KMS-11 (cell line): ENCODE results near the gene TAS2R30.

Experiments
- H2AFZ ChIP-seq: fragments of 200-600 bp; sonication (generic); 2 replicates; pipeline ENCODE4 v1.6.1; 2016; ENCODE audit warnings: antibody characterized with exemption, mixed run types, low read depth
- H3K27ac ChIP-seq: fragments of 200-600 bp; sonication (generic); 2 replicates; pipeline ENCODE4 v1.6.1; 2016; ENCODE audit warnings: mild to moderate bottlenecking, mixed run types
- H3K27me3 ChIP-seq: fragments of 200-600 bp; sonication (generic); 2 replicates; pipeline ENCODE4 v1.6.1; 2017; ENCODE audit warnings: mild to moderate bottlenecking, low read depth, mixed run types, moderate library complexity; ENCODE audit not compliant: insufficient read depth
- H3K36me3 ChIP-seq: fragments of 200-600 bp; sonication (generic); 2 replicates; pipeline ENCODE4 v1.6.1; 2017; ENCODE audit warnings: mild to moderate bottlenecking, mixed run types; ENCODE audit not compliant: insufficient read depth
- H3K4me1 ChIP-seq: fragments of 200-600 bp; sonication (generic); 2 replicates; pipeline ENCODE4 v1.6.1; 2016; ENCODE audit warnings: mild to moderate bottlenecking, low read depth, mixed run types; ENCODE audit not compliant: poor library complexity, severe bottlenecking
- H3K4me2 ChIP-seq: fragments of 200-600 bp; sonication (generic); 2 replicates; pipeline ENCODE4 v1.7.0; 2016; ENCODE audit warnings: mild to moderate bottlenecking, mixed run types
- H3K4me3 ChIP-seq: fragments of 200-600 bp; sonication (generic); IDR thresholded peaks from 2 replicates; pipeline ENCODE4 v1.6.1; 2017; ENCODE audit warnings: low read depth, low read length, mixed read lengths; ENCODE audit not compliant: insufficient read depth
- H3K79me2 ChIP-seq: fragments of 200-600 bp; sonication (generic); 2 replicates; pipeline ENCODE4 v1.6.1; 2016; ENCODE audit warnings: low read depth, mixed run types; ENCODE audit not compliant: insufficient read depth
- H3K9ac ChIP-seq: fragments of 200-600 bp; sonication (generic); 2 replicates; pipeline ENCODE4 v1.6.1; 2016; ENCODE audit warnings: mild to moderate bottlenecking, mixed run types
- H4K20me1 ChIP-seq: fragments of 200-600 bp; sonication (generic); 2 replicates; pipeline ENCODE4 v1.6.1; 2016; ENCODE audit warnings: mild to moderate bottlenecking, mixed run types; ENCODE audit not compliant: insufficient read depth
- TF ChIP-seq, protein P1 (sequence below): fragments of 200-600 bp; sonication (generic); conservative IDR thresholded peaks from 2 replicates; pipeline ENCODE4 v1.6.1; 2017; ENCODE audit warnings: low read depth, mild to moderate bottlenecking, antibody characterized with exemption, low read length, moderate library complexity, mixed read lengths

The TAS2R30 gene

GRCh38 chr12:11089246-11089645 lies 45.2 kb downstream of the TAS2R30 start:
- TF ChIP-seq, protein P1, sequence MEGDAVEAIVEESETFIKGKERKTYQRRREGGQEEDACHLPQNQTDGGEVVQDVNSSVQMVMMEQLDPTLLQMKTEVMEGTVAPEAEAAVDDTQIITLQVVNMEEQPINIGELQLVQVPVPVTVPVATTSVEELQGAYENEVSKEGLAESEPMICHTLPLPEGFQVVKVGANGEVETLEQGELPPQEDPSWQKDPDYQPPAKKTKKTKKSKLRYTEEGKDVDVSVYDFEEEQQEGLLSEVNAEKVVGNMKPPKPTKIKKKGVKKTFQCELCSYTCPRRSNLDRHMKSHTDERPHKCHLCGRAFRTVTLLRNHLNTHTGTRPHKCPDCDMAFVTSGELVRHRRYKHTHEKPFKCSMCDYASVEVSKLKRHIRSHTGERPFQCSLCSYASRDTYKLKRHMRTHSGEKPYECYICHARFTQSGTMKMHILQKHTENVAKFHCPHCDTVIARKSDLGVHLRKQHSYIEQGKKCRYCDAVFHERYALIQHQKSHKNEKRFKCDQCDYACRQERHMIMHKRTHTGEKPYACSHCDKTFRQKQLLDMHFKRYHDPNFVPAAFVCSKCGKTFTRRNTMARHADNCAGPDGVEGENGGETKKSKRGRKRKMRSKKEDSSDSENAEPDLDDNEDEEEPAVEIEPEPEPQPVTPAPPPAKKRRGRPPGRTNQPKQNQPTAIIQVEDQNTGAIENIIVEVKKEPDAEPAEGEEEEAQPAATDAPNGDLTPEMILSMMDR = no peak
- Histone ChIP-seq H3K27me3 (no peaks in the 10 kb centered on the region), H3K9ac (no peak overlapping the region), H3K4me3 (no peak overlapping the region), H3K79me2 (no peaks in the 10 kb centered on the region), H4K20me1 (no peaks in the 10 kb centered on the region), H2AFZ (no peak overlapping the region), H3K36me3 (no peaks in the 10 kb centered on the region), H3K27ac (no peak overlapping the region), H3K4me2 (no peak overlapping the region), H3K4me1 (no peaks in the 10 kb centered on the region)

DNA sequence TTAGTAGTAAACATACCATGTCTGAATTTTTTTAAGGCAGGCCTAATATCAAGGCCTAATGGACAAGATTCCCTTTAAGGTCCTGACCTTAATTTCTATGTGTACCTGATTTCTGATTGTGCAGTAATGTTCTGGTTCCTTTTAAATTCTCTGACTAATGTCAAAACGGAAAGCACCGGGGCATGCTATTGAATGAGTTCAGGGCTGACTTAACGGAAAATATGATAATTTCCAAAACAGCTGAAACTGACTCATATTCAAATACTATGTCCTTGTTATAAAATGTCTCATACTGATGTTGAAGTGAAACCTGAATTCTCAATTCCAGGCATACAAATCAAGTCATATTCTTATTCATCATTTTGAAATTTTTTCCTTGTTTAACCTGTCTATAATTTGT lies 49.0 kb downstream of the TAS2R30 start:
- Histone ChIP-seq H3K27ac (no peak overlapping the region), H3K79me2 (no peaks in the 10 kb centered on the region), H3K4me1 (no peaks in the 10 kb centered on the region), H3K4me3 (no peak overlapping the region), H3K27me3 (no peaks in the 10 kb centered on the region), H4K20me1 (no peaks in the 10 kb centered on the region), H3K9ac (no peak overlapping the region), H3K4me2 (no peak overlapping the region), H3K36me3 (no peaks in the 10 kb centered on the region), H2AFZ (no peak overlapping the region)
- TF ChIP-seq, protein P1 = no peak
